B cell (primary cell): Measurements from ENCODE around the gene TMEM238. TPM values are rescaled to one million over a fixed set of nuclear protein-coding genes. Genes with fewer than 3 reads are reported as not detected.

ENCODE experiments used
- ATAC-seq: fragments of 200-7000 bp; cut with Tn5 transposase; one replicate; pipeline ENCODE4 v1.10.0; 2021; ENCODE audit warnings: low read depth, mild to moderate bottlenecking, moderate number of reproducible peaks, moderate library complexity
- CTCF ChIA-PET: fragments of 350-600 bp; sonication (Branson Sonifier 250); formaldehyde crosslinking; loops from one replicate; lab custom pipeline; 2021; ENCODE audit warnings: antibody characterized with exemption, inconsistent platforms; lab: Charles Lee
- POLR2A ChIA-PET: fragments of 350-600 bp; sonication (Branson Sonifier 250); formaldehyde crosslinking; loops from one replicate; lab custom pipeline; 2021; ENCODE audit warnings: antibody characterized with exemption; lab: Charles Lee
- DNase-seq: peaks from one replicate; pipeline ENCODE4 v3.0.0; 2013
- H2AFZ ChIP-seq: 2 replicates; pipeline ENCODE4 v1.6.1; 2012; ENCODE audit warnings: mild to moderate bottlenecking, low read depth, low read length; ENCODE audit not compliant: insufficient read depth, poor library complexity, severe bottlenecking
- H3K27ac ChIP-seq, 2 donors: 1 replicate in 1 of 2; 2 replicates in 1 of 2; pipeline ENCODE4 v1.5.1; 2012 to 2013; ENCODE audit warnings: low read length in 2 of 2, mild to moderate bottlenecking in 2 of 2, moderate library complexity in 1 of 2
- H3K27me3 ChIP-seq, 4 experiments: fragments of 200-600 bp in 1 of 4; sonication (generic) in 1 of 4; replicated peaks in 1 of 4; 1 replicate in 2 of 4; 2 replicates in 2 of 4; pipeline versions ENCODE4 v1.6.1 to v1.7.0; 2013 to 2016; ENCODE audit warnings: low read length in 3 of 4, mild to moderate bottlenecking in 2 of 4, mixed read lengths in 1 of 4, moderate library complexity in 1 of 4; ENCODE audit not compliant: insufficient read depth in 4 of 4, control insufficient read depth in 3 of 4; ENCODE audit errors: control extremely low read depth in 1 of 4
- H3K36me3 ChIP-seq, 2 experiments: replicated peaks in 1 of 2; 1 replicate in 1 of 2; 2 replicates in 1 of 2; pipeline versions ENCODE4 v1.6.1 to v1.7.1; 2013; ENCODE audit warnings: low read length in 1 of 2; ENCODE audit not compliant: insufficient read depth in 2 of 2, control insufficient read depth in 1 of 2; ENCODE audit errors: control extremely low read depth in 1 of 2, extremely low read depth in 1 of 2
- H3K4me1 ChIP-seq, 2 donors: fragments of 200-600 bp in 1 of 2; sonication (generic) in 1 of 2; 1 replicate in 1 of 2; 2 replicates in 1 of 2; pipeline versions ENCODE4 v1.5.1 to v1.6.1; 2013 to 2017; ENCODE audit warnings: low read length in 2 of 2; ENCODE audit not compliant: control insufficient read depth in 2 of 2, insufficient read depth in 2 of 2
- H3K4me2 ChIP-seq: replicated peaks from 2 replicates; pipeline ENCODE3; 2012; ENCODE audit warnings: mild to moderate bottlenecking, low read depth, low read length; ENCODE audit not compliant: poor library complexity, severe bottlenecking
- H3K4me3 ChIP-seq, 5 experiments: fragments of 200-600 bp in 1 of 5; sonication (generic) in 1 of 5; 1 replicate in 3 of 5; 2 replicates in 2 of 5; pipeline versions ENCODE4 v1.5.1 to v1.7.0; 2011 to 2016; ENCODE audit warnings: low read length in 4 of 5, mild to moderate bottlenecking in 4 of 5, low read depth in 2 of 5, control low read depth in 1 of 5, moderate library complexity in 1 of 5; ENCODE audit not compliant: insufficient read depth in 1 of 5; ENCODE audit errors: control extremely low read depth in 1 of 5, extremely low read depth in 1 of 5
- H3K79me2 ChIP-seq: fragments of 200-600 bp; sonication (generic); one replicate; pipeline ENCODE4 v1.6.0; 2016; ENCODE audit warnings: low read length; ENCODE audit not compliant: control insufficient read depth, insufficient read depth
- H3K9ac ChIP-seq: fragments of 200-600 bp; sonication (generic); 2 replicates; pipeline ENCODE4 v1.6.1; 2017; ENCODE audit warnings: mild to moderate bottlenecking, low read length, moderate library complexity
- H3K9me3 ChIP-seq, 3 donors: one replicate each; pipeline versions ENCODE4 v1.6.1 to v1.7.1; 2013; ENCODE audit warnings: low read length in 2 of 3; ENCODE audit not compliant: control insufficient read depth in 2 of 3, insufficient read depth in 1 of 3; ENCODE audit errors: control extremely low read depth in 1 of 3
- H4K20me1 ChIP-seq: 2 replicates; pipeline ENCODE4 v1.6.0; 2012; ENCODE audit warnings: mild to moderate bottlenecking, low read length; ENCODE audit not compliant: insufficient read depth, control insufficient read depth, poor library complexity, severe bottlenecking
- H3K27ac Mint-ChIP-seq: one replicate; pipeline ENCODE4 v1.8.0; 2021; ENCODE audit warnings: mixed read lengths
- H3K27me3 Mint-ChIP-seq: one replicate; pipeline ENCODE4 v1.8.0; 2021; ENCODE audit warnings: mixed read lengths
- H3K4me1 Mint-ChIP-seq: one replicate; pipeline ENCODE4 v1.8.0; 2021; ENCODE audit warnings: mixed read lengths
- H3K4me3 Mint-ChIP-seq: one replicate; pipeline ENCODE4 v1.8.0; 2021; ENCODE audit warnings: mixed read lengths
- H3K9me3 Mint-ChIP-seq: one replicate; pipeline ENCODE4 v1.8.0; 2022; ENCODE audit warnings: mixed read lengths; ENCODE audit not compliant: insufficient read depth
- EZH2 ChIP-seq: IDR thresholded peaks from 2 replicates; pipeline ENCODE4 v1.6.1; 2012; ENCODE audit warnings: borderline replicate concordance, low read depth, mild to moderate bottlenecking, moderate library complexity, low read length; ENCODE audit not compliant: insufficient read depth, poor library complexity, severe bottlenecking
- WGBS: methylation state at CpG from one replicate; pipeline ENCODE4 v1.1.5; 2013; ENCODE audit warnings: missing lambda C conversion rate; ENCODE audit not compliant: insufficient coverage; 5-methylcytosine and 5-hydroxymethylcytosine counted together
- intact Hi-C: fragments of 100-400 bp; cut with micrococcal nuclease; formaldehyde crosslinking; loops from one replicate; pipeline ENCODE4 v1.10.0; 2022
- polyA plus RNA-seq: library from polyadenylated mRNA; depleted of rRNA; stranded (reverse); fragments of >200 nt; gene quantifications from 2 replicates; pipeline ENCODE4 v1.2.3, GENCODE V29; 2012
- total RNA-seq, 2 donors: library from RNA; stranded (reverse); fragments of 120-200 nt in 1 of 2; gene quantifications; 1 replicate in 1 of 2; 2 replicates in 1 of 2; pipeline versions ENCODE4 v1.2.3 to v1.2.4, GENCODE V29; 2013 to 2022
- TF ChIP-seq, protein P1 (sequence below): fragments of 200-600 bp; IDR thresholded peaks from one replicate; pipeline ENCODE4 v1.8.0; 2022; ENCODE audit warnings: antibody characterized with exemption, mild to moderate bottlenecking

TMEM238 gene
- total and polyA plus RNA-seq, 2 donors (not counting 1 experiment from before 2014, with no cell fraction given), result 0.76 to 4.7 TPM

DNA sequence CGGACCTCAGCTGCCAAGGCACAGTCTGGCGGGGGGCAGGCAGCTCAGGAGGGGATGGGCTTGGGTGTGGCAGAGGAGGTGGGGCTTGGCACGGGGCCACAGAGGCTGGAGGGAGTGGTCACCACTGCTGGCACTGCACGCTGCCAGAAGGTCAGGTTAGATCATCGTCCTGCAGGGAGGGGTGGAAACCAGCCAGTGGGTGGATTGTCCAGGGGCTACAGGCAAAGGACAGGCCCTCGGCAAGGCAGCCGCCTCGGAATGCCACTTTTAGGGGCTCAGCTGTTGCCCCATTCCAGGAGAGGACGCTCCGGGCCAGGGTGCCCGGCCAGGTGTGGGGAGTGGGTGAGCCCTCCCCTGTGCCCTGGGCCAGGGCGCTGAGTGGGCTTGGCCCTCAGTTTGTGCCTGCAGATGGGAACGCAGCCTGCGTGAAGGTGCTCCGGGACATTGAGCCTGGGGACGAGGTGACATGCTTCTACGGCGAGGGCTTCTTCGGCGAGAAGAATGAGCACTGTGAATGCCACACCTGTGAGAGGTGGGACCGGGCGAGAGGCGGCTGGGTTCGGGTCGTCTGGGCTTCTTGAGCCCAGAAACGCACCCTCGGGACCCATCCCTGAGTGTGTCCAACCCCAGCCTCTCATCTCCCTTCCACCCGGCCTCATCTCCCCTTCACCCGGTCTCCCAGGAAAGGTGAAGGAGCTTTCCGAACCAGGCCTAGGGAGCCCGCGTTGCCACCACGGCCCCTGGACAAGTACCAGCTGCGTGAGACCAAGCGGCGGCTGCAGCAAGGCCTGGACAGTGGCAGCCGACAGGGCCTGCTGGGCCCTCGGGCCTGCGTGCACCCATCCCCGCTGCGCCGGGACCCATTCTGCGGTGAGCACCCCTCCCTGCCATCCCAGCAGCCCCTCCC, 38.0 kb downstream of the TMEM238 start:
- no peaks in the 10 kb centered on the region for H3K9me3 Mint-ChIP-seq
- Histone ChIP-seq H3K36me3 (peaks cover 0 to 10% of the 10 kb centered on the region in 2 experiments), H3K4me1 (peaks cover 3 to 6% of the 10 kb centered on the region in 2 donors), H3K27ac (no peak overlapping the region), H2AFZ (no peak overlapping the region), H3K9me3 (no peaks in the 10 kb centered on the region), H3K79me2 (peaks cover 6% of the 10 kb centered on the region), H3K9ac (no peak overlapping the region), H3K4me3 (no peak overlapping the region), H3K27me3 (peaks cover 0 to 11% (median under 1%) of the 10 kb centered on the region in 4 experiments), H3K4me2 (no peak overlapping the region), H4K20me1 (no peaks in the 10 kb centered on the region)
- no peak for DNase-seq
- no peak for ATAC-seq
- H3K27ac Mint-ChIP-seq, result no peak overlapping the region
- peaks cover 7% of the 10 kb centered on the region for H3K27me3 Mint-ChIP-seq
- ChIA-PET CTCF (no interaction called here), POLR2A (no interaction called here)
- 96% methylated on average over 43 of the region's 43 CpGs for WGBS
- intact Hi-C loops, result no loop called here
- H3K4me3 Mint-ChIP-seq, result no peak overlapping the region
- TF ChIP-seq EZH2, result no peak
- TF ChIP-seq, protein P1, sequence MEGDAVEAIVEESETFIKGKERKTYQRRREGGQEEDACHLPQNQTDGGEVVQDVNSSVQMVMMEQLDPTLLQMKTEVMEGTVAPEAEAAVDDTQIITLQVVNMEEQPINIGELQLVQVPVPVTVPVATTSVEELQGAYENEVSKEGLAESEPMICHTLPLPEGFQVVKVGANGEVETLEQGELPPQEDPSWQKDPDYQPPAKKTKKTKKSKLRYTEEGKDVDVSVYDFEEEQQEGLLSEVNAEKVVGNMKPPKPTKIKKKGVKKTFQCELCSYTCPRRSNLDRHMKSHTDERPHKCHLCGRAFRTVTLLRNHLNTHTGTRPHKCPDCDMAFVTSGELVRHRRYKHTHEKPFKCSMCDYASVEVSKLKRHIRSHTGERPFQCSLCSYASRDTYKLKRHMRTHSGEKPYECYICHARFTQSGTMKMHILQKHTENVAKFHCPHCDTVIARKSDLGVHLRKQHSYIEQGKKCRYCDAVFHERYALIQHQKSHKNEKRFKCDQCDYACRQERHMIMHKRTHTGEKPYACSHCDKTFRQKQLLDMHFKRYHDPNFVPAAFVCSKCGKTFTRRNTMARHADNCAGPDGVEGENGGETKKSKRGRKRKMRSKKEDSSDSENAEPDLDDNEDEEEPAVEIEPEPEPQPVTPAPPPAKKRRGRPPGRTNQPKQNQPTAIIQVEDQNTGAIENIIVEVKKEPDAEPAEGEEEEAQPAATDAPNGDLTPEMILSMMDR, result no peak
- H3K4me1 Mint-ChIP-seq, result peaks cover 3% of the 10 kb centered on the region
